Neuronal stem cell (in vitro differentiated cells): ENCODE results near the gene MRPL30.
"Not testable (repeated sequence)": the region's sequence is repeated elsewhere in the genome, so short reads cannot be mapped to it uniquely, and the experiment has no call there.

Experiments
- DNase-seq: peaks from one replicate; pipeline ENCODE4 v3.0.0-alpha.2; 2013; ENCODE audit warnings: low spot score
- H2AFZ ChIP-seq: one replicate; pipeline ENCODE4 v1.6.1; 2013; ENCODE audit warnings: mild to moderate bottlenecking, low read length, inconsistent platforms
- H2AK5ac ChIP-seq: 2 replicates; pipeline ENCODE4 v1.6.1; 2013; ENCODE audit warnings: low read depth, mild to moderate bottlenecking, inconsistent platforms, low read length, moderate library complexity, mixed read lengths
- H2BK120ac ChIP-seq: 2 replicates; pipeline ENCODE4 v1.6.1; 2013; ENCODE audit warnings: low read depth, mild to moderate bottlenecking, inconsistent platforms, low read length, moderate library complexity, mixed read lengths
- H2BK12ac ChIP-seq: one replicate; pipeline ENCODE4 v1.6.1; 2013; ENCODE audit warnings: low read length, inconsistent platforms
- H2BK15ac ChIP-seq: 2 replicates; pipeline ENCODE4 v1.6.1; 2013; ENCODE audit warnings: mild to moderate bottlenecking, low read length, inconsistent platforms, mixed read lengths
- H2BK5ac ChIP-seq: one replicate; pipeline ENCODE4 v1.6.1; 2013; ENCODE audit warnings: inconsistent platforms, mild to moderate bottlenecking, low read length, moderate library complexity
- H3K14ac ChIP-seq: one replicate; pipeline ENCODE4 v1.6.1; 2013; ENCODE audit warnings: low read length, inconsistent platforms
- H3K18ac ChIP-seq: 2 replicates; pipeline ENCODE4 v1.6.1; 2013; ENCODE audit warnings: low read length, inconsistent platforms
- H3K23ac ChIP-seq: 2 replicates; pipeline ENCODE4 v1.6.1; 2013; ENCODE audit warnings: low read depth, mild to moderate bottlenecking, mixed read lengths, low read length, inconsistent platforms; ENCODE audit not compliant: poor library complexity
- H3K27ac ChIP-seq: replicated peaks from 3 replicates; pipeline ENCODE4 v1.5.1; 2013; ENCODE audit warnings: low read length, inconsistent platforms
- H3K27me3 ChIP-seq, 3 experiments: 2 replicates each; pipeline ENCODE4 v1.6.1; 2013; ENCODE audit warnings: low read length in 3 of 3, mild to moderate bottlenecking in 2 of 3, inconsistent platforms in 1 of 3, low read depth in 1 of 3, mixed read lengths in 1 of 3, moderate library complexity in 1 of 3; ENCODE audit not compliant: control insufficient read depth in 3 of 3, insufficient read depth in 3 of 3
- H3K36me3 ChIP-seq, 2 donors: replicated peaks in 1 of 2; 2 replicates each; pipeline ENCODE4 v1.6.1; 2013; ENCODE audit warnings: low read length in 2 of 2; ENCODE audit not compliant: control insufficient read depth in 2 of 2, insufficient read depth in 2 of 2
- H3K4ac ChIP-seq: 2 replicates; pipeline ENCODE4 v1.6.1; 2013; ENCODE audit warnings: inconsistent platforms, mild to moderate bottlenecking, low read length, moderate library complexity
- H3K4me1 ChIP-seq, 2 donors: 1 replicate in 1 of 2; 2 replicates in 1 of 2; pipeline ENCODE4 v1.6.1; 2013; ENCODE audit warnings: low read length in 2 of 2, low read depth in 1 of 2; ENCODE audit not compliant: control insufficient read depth in 2 of 2, insufficient read depth in 1 of 2
- H3K4me2 ChIP-seq: one replicate; pipeline ENCODE4 v1.6.1; 2013; ENCODE audit warnings: mild to moderate bottlenecking, low read length, inconsistent platforms; ENCODE audit not compliant: insufficient read depth, poor library complexity, severe bottlenecking
- H3K4me3 ChIP-seq, 2 donors: 2 replicates each; pipeline ENCODE4 v1.5.1; 2013; ENCODE audit warnings: low read length in 2 of 2, mild to moderate bottlenecking in 2 of 2, inconsistent platforms in 1 of 2, moderate library complexity in 1 of 2
- H3K79me1 ChIP-seq: one replicate; pipeline ENCODE4 v1.6.1; 2013; ENCODE audit warnings: low read depth, mild to moderate bottlenecking, inconsistent platforms, low read length, moderate library complexity
- H3K9ac ChIP-seq: one replicate; pipeline ENCODE4 v1.6.1; 2013; ENCODE audit warnings: mild to moderate bottlenecking, low read depth, low read length, inconsistent platforms; ENCODE audit not compliant: poor library complexity
- H3K9me3 ChIP-seq, 2 donors: replicated peaks in 1 of 2; 2 replicates each; pipeline versions ENCODE3 to v1.6.1; 2013; ENCODE audit warnings: low read length in 2 of 2, mild to moderate bottlenecking in 2 of 2, inconsistent platforms in 1 of 2, low read depth in 1 of 2, mixed read lengths in 1 of 2, moderate library complexity in 1 of 2; ENCODE audit not compliant: control insufficient read depth in 2 of 2, insufficient read depth in 1 of 2
- H4K8ac ChIP-seq: one replicate; pipeline ENCODE4 v1.6.1; 2013; ENCODE audit warnings: low read depth, mild to moderate bottlenecking, inconsistent platforms, low read length, moderate library complexity
- H4K91ac ChIP-seq: one replicate; pipeline ENCODE4 v1.6.1; 2013; ENCODE audit warnings: low read length, low read depth, mild to moderate bottlenecking, inconsistent platforms; ENCODE audit not compliant: poor library complexity
- WGBS, 2 donors: extraction: QIAGEN DNeasy Blood & Tissue Kit; methylation state at CpG; one replicate each; pipeline ENCODE4 v1.1.7; 2013; ENCODE audit warnings: missing lambda C conversion rate in 2 of 2, mixed read lengths in 1 of 2; ENCODE audit not compliant: insufficient read length in 2 of 2, insufficient replicate concordance in 1 of 2; ENCODE audit errors: extremely low coverage in 2 of 2; 5-methylcytosine and 5-hydroxymethylcytosine counted together

The MRPL30 gene

GRCh38 chr2:99192364-99192763 is 11.4 kb downstream of the MRPL30 start:
- not testable (repeated sequence) for H2BK5ac ChIP-seq, H3K4ac ChIP-seq, H3K4me2 ChIP-seq, H3K27me3 ChIP-seq, H3K4me1 ChIP-seq, H4K91ac ChIP-seq, H4K8ac ChIP-seq, H2BK15ac ChIP-seq, H3K18ac ChIP-seq, H3K79me1 ChIP-seq, H3K9ac ChIP-seq, DNase-seq, H3K23ac ChIP-seq, H2AK5ac ChIP-seq, H3K4me3 ChIP-seq, H2BK120ac ChIP-seq, H3K14ac ChIP-seq, H2BK12ac ChIP-seq, H3K9me3 ChIP-seq, H2AFZ ChIP-seq, H3K27ac ChIP-seq
- H3K36me3 ChIP-seq: peaks cover 12 to 91% of the 10 kb centered on the region in 2 donors
- WGBS, 2 donors: no CpG with 5 or more reads among the region's 4 CpGs

- WGBS, 2 donors: no CpG with 5 or more reads among the region's 6 CpGs
- no peak for DNase-seq
- no peak overlapping the region for H2BK5ac ChIP-seq
- H2AK5ac ChIP-seq: no peak overlapping the region
- no peak overlapping the region for H3K4me3 ChIP-seq
- no peak overlapping the region for H2BK12ac ChIP-seq
- H3K36me3 ChIP-seq: peaks cover 14 to 83% of the 10 kb centered on the region in 2 donors
- no peak overlapping the region for H2BK15ac ChIP-seq
- H3K27me3 ChIP-seq: no peaks in the 10 kb centered on the region
- H4K91ac ChIP-seq: no peak overlapping the region
- H4K8ac ChIP-seq: no peak overlapping the region
- no peak overlapping the region for H2BK120ac ChIP-seq
- H3K18ac ChIP-seq: no peak overlapping the region
- no peak overlapping the region for H3K23ac ChIP-seq
- H3K4me1 ChIP-seq: no peaks in the 10 kb centered on the region
- no peaks in the 10 kb centered on the region for H3K79me1 ChIP-seq
- H3K14ac ChIP-seq: no peak overlapping the region
- no peak overlapping the region for H2AFZ ChIP-seq
- H3K27ac ChIP-seq: no peak overlapping the region
- no peaks in the 10 kb centered on the region for H3K9me3 ChIP-seq
- H3K4ac ChIP-seq: no peak overlapping the region
- H3K4me2 ChIP-seq: no peak overlapping the region
- H3K9ac ChIP-seq: no peak overlapping the region
These were observed 17.3 kb downstream of the MRPL30 start for GRCh38 chr2:99198103-99198841.

GRCh38 chr2:99200076-99200800 is 19.3 kb downstream of the MRPL30 start:
- Histone ChIP-seq H4K91ac (no peak overlapping the region), H4K8ac (no peak overlapping the region), H2BK120ac (no peak overlapping the region), H3K79me1 (no peaks in the 10 kb centered on the region), H3K36me3 (peaks cover 14 to 63% of the 10 kb centered on the region in 2 donors), H3K9ac (no peak overlapping the region), H3K4me1 (no peaks in the 10 kb centered on the region), H2BK12ac (no peak overlapping the region), H3K9me3 (no peaks in the 10 kb centered on the region), H3K27me3 (no peaks in the 10 kb centered on the region), H3K18ac (no peak overlapping the region), H3K23ac (no peak overlapping the region), H3K4me3 (no peak overlapping the region), H2BK5ac (no peak overlapping the region), H2AFZ (no peak overlapping the region), H2AK5ac (no peak overlapping the region), H2BK15ac (no peak overlapping the region), H3K4ac (no peak overlapping the region), H3K14ac (no peak overlapping the region), H3K4me2 (no peak overlapping the region), H3K27ac (no peak overlapping the region)
- no CpG with 5 or more reads among the region's 7 CpGs for WGBS, 2 donors
- no peak for DNase-seq

GRCh38 chr2:99201959-99202678 is 21.1 kb downstream of the MRPL30 start:
- Histone ChIP-seq H3K79me1 (no peaks in the 10 kb centered on the region), H2AK5ac (no peak overlapping the region), H3K4me1 (no peaks in the 10 kb centered on the region), H2AFZ (no peak overlapping the region), H2BK120ac (no peak overlapping the region), H4K91ac (no peak overlapping the region), H3K4me3 (no peak overlapping the region), H2BK12ac (no peak overlapping the region), H2BK15ac (no peak overlapping the region), H3K4ac (no peak overlapping the region), H3K9ac (no peak overlapping the region), H3K9me3 (no peaks in the 10 kb centered on the region), H3K23ac (no peak overlapping the region), H3K14ac (no peak overlapping the region), H4K8ac (no peak overlapping the region), H3K36me3 (peaks cover 8 to 44% of the 10 kb centered on the region in 2 donors), H3K18ac (no peak overlapping the region), H3K27me3 (no peaks in the 10 kb centered on the region), H3K27ac (no peak overlapping the region), H3K4me2 (no peak overlapping the region), H2BK5ac (no peak overlapping the region)
- DNase-seq: no peak
- WGBS, 2 donors: no CpG with 5 or more reads among the region's 4 CpGs
